ENCODE measurements around the gene TMEM43. TPM values are rescaled to one million over a fixed set of nuclear protein-coding genes. Genes with fewer than 3 reads are reported as not detected.

TMEM43 gene
- polyA plus RNA-seq, 1 donor: 47.7 TPM

DNA sequence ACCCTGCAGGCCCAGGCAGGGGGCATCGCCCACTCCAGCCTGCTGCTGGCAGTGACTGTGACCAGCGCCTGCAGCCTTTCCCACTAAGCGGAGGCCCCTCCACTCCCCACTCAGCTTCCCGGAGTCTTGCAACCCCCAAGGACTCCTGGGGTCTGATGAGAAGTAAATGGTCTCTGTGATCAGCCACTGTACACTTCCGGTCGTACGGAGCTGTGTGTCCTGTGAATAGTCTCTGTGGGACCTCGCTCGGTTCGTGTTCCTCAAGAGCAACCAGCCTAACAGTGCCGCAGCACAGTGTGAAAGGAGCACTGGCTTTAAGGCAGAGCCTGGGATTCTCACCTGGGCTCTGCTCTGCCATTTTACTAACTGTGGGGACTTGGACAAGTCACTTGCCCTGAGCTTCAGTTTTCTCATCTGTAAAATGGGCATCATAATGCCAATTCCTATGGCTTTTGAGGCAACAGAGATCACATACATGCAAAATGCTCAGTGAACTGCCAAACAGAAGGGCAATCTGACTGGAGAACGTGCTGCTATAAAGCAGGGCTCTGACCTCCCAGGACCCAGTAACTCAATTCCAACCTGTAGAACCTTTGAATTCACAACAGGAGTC lies 26.7 kb downstream of the TMEM43 start:
- no peak for DNase-seq (ENCODE audit: low read depth)

DNA sequence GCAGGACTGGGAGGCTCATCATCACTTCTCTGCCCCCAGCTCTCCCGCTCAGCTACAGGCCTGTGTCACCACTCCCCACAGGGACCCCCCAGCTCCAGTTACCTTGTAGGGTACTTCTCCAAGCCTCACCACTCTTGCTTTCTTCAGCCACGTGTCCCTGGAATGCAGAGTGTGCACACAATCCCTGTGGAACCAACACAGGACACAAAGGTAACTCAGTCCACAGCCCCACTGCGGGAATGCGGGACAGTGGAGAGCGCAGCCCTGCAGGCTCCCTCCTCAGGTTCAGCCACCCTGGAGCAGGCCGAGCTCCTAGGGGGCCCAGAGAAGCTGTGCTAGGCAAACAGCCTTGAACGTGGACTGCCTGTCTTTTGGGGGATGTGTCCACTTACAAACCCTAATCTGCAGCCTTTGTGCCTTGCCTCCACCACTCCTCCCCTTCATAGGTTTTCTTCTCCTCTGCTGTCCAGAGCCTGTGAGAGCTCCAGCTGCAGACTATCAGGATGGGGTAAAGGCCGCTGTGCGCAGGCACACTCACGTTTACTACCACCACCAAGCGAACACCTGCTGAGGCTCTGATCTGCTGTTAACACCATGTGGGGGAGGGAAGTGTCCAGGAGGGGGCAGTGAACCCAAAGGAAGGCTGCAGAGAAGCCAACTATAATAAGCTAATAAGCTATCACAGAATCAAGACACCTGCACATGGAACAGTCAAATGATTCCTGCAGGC lies 27.5 kb downstream of the TMEM43 start:
- DNase-seq (ENCODE audit: low read depth): no peak

DNA sequence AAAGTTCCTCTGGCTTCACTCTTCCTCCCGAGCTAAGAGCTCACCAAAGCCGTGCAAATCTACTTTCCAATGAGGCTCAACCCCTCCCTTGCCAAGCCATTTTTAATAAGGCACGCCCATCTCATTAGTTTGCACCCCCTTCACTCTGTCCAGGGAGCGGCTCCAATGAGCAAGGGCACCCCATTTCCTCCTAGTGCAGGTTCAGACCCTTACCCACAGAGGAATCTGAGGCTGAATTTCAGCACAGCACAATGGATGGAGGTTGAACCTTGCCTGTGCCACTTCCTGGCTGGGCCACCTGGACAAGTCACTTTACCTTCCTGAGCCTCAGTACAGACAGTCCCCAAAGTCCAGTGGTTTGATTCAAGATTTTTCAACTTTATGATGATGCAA lies 28.1 kb downstream of the TMEM43 start:
- DNase-seq (ENCODE audit: low read depth): no peak

DNA sequence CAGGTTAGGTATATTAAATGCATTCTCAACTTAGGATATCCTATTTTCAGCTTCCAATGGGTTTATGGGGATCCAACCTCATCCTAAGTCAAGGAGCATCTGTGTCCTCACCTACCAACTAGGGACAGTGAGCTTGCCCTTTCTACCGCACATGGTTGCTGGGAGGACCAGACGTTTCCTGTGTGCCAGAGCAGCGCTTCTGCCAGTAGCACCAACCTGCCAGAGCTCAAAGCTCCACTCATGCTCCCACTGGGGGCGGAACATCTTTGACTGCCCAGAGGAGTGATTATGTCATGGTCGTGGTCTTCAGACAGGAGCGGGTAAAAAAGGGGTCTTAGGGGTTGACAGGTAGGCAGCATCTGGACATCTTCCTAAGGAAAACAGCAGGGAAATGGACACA lies 28.8 kb downstream of the TMEM43 start:
- DNase-seq (ENCODE audit: low read depth): no peak

DNA sequence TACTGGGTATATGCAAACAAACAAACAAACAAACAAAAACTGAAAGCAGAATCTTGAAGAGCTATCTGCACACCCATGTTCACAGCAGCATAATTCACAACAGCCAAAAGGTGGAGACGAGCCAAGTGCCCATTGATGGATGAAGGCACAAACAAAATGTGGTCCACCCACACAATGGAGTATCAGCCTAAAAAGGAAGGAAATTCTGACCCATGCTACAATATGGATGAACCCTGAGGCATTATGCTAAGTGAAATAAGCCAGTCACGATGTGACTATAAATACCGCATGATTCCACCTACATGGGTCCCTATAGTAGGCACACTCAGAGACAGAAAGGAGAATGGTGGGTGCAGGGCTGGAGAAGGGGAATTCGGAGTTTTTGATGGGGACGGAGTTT lies 29.4 kb downstream of the TMEM43 start:
- DNase-seq (ENCODE audit: low read depth): no peak

DNA sequence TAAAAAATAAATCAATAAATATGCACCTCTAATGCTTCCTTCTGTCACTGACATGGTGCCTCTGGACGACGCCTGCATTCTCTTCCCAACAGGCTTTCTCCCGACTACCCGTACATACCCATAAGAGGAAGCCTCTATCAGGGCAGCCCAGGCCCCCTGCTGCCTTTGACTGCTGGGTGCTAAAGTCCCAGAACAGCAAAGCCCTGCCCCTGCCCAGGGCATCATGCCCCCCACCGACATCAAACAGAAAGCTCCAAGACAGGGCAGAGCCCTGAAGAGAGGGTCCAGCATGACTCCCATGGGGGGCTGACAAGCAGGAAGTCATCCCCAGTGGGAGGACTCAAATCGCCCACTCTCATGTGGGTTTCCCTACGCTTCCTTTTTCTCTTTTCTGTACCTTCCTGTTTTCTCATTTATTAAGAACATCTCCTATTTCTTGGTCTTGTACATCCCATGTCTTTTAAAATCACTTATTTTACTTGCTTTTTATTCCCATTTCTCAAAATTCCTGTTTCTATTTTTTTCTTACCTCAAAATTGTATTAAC lies 30.1 kb downstream of the TMEM43 start:
- DNase-seq (ENCODE audit: low read depth): no peak

DNA sequence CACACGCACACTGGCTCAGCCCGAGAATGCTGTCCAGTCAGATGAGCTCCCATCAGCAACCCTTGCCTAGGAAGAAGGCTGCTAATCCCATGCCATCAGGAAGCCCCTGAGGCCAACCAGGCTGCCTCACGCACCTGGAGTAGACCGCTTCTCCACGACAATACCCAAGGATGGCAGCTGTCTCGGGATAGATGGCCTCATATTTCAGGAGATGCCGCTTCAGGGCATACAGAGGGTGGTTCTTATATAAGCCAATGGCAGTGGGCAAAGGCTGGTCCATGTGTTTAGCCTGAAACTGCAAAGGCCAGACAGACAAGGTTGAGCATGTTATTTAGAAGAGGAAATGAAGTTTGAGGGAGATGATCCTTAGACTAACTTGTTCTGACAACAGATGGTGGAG lies 31.3 kb downstream of the TMEM43 start:
- DNase-seq (ENCODE audit: low read depth): no peak

DNA sequence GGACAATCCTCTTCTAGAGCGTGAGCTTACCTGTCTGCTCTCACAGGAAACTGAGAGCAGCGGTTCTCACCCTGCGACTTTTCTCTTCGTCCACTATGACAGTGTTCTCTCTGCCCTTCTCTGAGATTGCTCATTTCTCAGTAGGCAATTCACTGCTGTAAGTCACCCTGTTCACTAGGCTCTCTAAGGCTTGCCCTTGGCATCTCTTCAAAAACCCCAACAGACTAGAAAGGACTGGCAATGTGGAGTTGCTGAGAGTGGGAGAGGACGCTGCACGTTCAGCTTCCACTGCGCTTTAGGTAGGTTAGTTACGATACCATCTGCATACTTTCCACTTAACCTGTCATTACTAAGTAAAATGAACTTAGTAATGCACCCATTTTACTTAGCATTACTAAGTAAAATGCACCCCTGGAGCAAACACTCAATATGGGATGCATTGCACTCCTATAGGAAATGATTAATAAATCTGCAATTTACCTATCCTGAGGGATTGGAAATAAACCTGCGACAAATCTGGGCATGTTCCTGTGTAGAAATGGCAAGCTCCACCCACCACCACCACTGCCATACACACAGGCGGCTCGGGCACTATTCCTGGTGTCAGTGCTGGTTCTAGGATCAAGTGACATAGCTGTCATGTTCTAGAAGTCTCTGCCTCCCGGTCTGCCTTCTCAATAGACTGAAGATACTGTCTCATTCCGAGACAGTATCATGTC lies 32.1 kb downstream of the TMEM43 start:
- DNase-seq (ENCODE audit: low read depth): no peak

DNA sequence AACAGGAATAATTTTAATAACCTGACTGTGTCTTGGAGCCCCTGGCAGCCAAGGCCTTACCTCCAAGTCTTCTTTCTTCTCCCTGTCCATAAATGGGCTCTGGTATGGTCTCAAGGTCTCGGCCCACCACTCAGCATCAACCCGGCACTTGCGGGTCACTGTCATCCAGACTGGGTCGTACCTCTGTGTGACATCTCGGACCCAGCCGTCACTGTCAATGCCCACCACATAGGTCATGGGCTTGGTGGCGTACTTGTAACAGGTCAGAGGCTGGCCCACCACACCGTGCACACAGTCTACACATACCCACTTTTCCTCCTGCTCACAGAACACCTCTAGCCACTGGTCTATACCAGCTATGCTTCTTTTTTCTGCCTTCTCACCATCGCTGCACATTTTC lies 33.1 kb downstream of the TMEM43 start:
- no peak for DNase-seq (ENCODE audit: low read depth)

DNA sequence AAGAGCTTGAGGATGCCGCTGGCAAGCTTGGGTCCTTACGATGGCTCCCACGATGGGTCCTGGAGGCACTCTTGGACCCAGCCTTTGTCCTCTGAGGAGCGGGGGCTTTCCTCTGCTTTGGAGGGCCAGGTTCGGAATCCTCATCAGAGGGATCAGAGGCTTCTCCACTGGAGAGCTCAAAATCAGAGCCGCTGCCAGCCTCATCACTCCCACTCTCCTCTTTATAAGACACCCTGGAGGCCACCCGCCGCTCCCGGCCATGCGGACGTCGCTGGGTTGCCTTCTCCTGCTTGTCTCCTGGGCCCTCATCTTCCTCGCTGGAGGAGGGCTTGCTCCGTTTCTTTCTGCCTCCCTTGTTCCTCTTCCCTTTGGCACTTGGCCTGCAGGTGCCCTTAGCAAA lies 33.5 kb downstream of the TMEM43 start:
- no peak for DNase-seq (ENCODE audit: low read depth)

DNA sequence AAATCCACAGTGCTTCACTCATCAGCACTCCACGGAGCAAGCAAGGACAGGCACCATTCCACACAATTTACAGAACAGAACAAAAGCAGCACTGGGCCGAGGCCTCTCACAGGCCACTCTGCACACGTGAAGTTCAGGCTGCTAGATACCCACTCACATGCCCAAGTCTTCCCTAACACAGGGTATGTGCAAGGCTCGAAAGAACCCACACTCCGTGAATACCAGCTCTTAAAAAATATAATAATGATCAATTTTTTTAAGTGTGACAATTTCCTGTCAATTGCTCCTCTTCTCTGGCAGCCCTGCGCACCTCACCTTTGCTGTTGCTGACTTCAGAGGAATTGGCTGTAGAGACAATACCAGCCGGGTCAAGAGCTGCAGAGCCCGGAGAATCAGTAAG lies 34.6 kb downstream of the TMEM43 start:
- no peak for DNase-seq (ENCODE audit: low read depth)

DNA sequence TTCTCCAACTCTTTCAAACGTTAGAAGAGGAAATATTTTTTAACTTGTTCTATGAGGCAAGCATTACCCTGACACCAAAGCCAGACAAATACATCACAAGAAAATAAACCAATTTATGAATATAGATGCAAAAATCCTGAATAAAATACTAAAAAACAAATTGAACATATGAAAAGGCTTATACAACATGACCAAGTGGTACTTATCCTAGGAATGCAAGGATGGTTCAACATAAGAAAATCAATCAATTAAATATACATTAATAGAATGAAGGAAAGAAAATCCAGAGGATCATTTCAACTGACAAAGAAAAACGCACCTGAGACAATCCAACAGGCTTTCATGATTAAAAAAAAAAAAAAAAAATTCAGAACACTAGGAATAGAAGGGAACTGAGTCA lies 36.4 kb downstream of the TMEM43 start:
- DNase-seq (ENCODE audit: low read depth): no peak

DNA sequence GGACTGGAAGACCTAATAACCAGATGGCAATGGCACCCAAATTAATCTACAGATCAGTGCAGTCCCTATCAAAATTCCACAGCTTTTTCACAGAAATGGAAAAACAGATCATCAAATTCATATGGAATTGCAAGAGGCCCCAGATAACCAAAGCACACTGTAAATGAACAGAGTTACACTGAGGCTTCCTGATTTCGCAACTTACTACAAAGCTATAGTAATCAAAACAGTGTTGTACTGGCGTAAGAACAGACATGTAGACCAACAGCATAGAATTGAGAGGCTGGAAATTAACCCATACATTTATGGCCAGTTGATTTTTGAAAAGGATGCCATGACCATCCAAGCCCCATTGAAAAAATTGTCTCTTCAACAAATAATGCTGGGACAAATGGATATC lies 37.3 kb downstream of the TMEM43 start:
- DNase-seq (ENCODE audit: low read depth): no peak

DNA sequence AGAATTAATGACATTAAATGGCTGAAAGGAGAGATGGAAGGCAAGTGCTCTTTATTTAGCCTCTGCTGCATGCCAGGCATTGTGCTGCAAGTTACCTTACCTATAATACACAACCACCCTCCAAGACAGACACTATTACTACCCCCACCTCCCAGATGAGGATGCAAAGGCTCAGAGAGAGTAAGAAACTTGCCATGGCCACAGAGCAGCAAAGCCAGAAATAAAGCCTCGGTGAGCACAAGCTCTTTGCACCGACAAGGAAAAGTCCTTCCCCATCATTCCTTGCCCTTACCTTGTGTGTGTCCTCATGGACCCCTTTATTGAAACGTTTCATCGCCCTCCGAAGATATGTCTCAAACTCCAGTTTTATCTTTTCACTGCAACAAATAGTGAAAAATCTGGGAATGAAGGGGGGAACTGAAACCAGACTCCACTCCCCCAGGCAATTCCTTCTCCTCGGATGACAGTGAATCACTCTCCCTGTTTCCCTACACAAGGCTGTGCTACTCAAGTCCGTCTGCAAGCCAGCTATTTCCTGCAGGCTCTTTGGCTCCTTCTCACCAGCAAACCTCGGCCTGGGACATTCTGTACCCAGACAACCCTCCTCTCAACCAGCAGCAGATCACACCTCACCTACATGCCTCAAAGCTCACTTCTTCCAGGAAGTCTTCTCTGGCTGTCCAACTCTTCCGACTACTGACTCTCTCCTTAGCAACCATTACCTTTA lies 42.2 kb downstream of the TMEM43 start:
- no peak for DNase-seq (ENCODE audit: low read depth)

DNA sequence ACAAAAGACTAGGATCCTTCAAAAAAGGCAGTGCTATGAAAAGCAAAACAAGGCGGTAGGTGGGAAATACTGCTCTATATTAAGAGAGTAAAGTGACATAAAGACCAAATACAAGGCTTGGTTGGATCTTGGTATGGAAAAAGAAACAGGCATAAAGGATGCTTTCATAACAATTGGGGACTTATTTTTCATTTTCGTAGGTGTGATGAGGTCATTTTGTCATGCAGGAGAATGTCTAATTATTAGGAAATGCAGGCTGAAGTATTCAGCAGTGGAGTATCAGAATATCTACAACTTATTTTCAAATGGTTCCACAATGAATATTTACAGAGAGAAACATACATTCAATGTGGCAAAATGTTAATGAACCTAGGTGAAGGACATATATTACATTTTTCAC lies 44.6 kb downstream of the TMEM43 start:
- no peak for DNase-seq (ENCODE audit: low read depth)

DNA sequence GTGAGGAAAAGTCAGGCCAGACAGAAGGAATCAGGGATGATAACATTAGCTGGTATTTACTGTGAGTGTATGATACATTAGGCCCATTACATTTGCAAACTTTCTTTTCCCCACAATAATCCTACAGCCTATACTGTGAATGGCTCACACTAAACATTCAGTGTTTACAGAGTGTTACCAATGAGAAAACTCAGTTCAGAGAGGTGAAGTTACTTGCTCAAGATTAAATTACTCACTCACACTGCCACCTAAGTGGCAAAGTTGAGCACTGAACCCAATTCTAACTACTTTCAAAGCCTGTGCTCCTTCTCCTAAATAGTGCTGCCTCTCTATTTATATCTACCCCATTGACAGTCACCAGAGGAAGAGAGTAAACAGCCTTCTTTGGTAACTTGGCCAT lies 45.0 kb downstream of the TMEM43 start:
- DNase-seq (ENCODE audit: low read depth): no peak

DNA sequence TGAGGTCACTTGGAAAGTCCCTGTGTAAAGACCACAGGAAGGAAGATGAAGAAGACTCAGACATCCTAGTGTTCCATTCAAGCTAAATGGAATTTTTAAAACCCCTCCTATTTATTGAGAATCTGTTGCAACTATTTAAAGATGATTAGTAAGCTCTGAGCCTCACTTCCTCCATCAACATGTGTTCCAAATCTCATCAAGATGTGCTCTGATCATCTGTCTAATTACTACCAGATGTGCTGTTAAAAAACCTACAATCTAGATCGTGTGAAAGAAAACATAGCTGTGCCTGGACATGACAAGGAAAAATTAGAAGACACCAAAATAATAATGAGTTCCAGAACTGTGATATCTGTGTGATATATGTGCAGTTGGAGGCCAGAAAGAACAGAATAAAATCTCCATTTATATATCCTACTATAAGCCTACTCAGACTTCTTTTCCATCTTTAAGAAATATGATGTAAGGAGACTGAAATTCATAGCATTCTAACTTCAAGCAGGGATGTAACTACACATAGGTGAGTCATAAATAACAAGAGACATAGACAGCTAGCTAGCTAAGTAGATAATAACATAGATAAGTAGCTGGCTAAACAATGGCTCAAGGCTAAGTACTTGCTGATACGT lies 45.8 kb downstream of the TMEM43 start:
- no peak for DNase-seq (ENCODE audit: low read depth)

DNA sequence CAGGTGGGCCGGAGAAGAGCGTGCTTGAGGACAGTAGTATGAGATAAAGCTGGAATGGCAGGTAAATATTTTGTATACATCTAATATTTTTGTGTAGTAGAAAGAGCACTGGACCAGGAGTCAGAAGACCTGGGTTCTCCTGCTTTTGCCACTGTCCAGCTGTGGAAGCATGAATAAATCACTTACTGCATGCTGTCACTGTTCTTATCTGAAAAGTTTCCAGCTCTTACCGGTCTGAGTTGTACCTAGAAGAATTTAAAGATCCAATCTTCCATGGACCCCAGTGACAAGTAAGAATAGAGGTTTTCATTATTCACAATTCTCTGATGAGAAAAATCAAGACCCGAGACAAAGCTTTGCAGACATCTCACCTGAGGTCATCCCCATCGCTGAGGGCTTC lies 47.6 kb downstream of the TMEM43 start:
- no peak for DNase-seq (ENCODE audit: low read depth)

DNA sequence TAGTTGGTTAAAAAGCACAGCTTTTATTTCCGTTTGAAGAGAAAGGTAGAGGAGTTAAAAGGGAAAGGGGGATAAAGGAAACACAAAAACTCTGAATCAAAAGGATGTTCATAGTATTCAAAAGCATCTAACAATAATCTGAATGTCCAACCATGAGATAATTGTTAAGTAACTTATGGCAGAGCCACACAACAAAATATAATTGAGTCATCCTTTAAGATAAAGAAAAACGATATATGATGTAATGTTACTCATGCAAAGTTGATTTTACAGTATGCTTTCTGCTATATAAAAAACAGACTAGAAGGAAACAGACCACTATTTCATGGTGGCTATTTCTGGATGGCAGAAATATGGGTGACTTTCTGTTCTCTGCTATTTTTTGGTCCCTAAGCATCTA lies 49.6 kb downstream of the TMEM43 start:
- DNase-seq (ENCODE audit: low read depth): no peak

DNA sequence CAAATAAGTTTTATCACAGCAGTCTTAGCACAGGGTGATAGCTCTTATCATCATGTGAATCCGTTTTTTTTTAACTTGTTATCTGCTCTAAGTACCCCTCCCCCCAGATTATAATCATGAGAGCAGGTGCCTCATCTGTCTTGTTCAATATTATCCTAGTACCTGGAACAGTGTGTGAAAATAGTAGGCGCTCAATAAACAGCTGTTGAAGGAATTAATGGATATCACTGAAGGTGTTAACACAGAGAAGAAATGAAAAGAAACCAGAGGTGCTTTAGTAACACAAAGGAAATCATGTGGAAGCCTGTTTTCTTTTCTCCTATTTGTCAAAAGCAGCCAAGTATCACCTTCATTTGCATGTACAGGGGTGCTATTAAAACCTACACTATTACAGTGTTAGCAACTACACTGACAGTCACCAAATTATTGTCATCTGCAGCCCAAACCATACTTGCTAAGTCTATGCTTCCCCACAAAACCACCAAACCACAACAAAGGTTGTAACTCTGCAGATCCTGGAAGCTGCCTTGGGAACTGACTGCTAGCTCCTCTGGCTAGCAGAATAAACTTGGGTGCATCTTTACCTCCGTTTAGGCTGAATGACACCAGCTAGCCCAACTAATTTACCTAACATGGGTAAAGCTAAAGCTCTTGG lies 50.7 kb downstream of the TMEM43 start:
- DNase-seq (ENCODE audit: low read depth): no peak

DNA sequence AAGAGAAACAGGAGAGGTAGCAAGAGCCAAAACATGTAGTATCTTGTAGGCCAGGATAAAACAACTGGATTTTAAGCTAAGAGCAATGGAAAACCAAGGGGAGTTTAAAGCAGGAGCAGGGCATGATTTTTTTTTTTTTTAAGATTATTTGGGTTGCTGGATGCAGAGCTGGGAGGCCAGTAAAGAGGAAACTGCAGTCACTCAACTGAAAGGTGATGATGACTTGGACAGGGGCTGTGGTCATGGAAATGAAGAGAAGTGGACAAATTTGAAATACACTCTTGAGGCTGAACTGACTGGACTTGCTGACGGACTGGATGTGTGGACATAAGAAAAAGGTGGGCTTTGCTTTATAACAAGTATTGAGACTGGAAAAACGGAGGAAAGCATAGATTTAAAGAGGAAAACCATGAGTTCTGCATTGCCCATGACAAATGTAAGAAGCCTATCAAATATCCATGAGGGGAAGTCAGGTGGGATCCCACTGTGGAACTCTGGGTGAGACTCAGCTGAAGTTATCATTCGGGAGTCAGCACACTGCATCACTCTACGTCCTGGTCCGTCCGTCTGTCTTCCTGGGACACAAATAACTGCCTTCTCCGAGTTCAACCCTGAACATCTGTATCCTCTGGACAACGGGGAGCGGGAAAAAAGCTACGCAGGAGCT lies 52.9 kb downstream of the TMEM43 start:
- no peak for DNase-seq (ENCODE audit: low read depth)
